Measurements from ENCODE around the gene ID4.

- TF ChIP-seq CTCF (IDR thresholded peaks at IDR 0.05; ENCODE audit: low read depth, low read length): no peak
- no peak for TF ChIP-seq EZH2phosphoT487 (IDR thresholded peaks at IDR 0.05; ENCODE audit: low read depth)
These were observed 7.5 kb downstream of the ID4 start for GRCh38 chr6:19844689-19845088.

Measured in OCI-LY3 (cell line).